Vagina (tissue), 2 donors: Measurements from ENCODE around the gene PTER.

Experiments
- POLR2A ChIP-seq, 2 donors: fragments of 450-650 bp; IDR thresholded peaks; one replicate each; pipeline ENCODE4 v1.6.1; 2017; ENCODE audit warnings: antibody characterized with exemption in 2 of 2, mild to moderate bottlenecking in 2 of 2, moderate library complexity in 2 of 2
- TF ChIP-seq, protein P1 (sequence below), 3 experiments: fragments of 450-650 bp in 2 of 3; fragments of 200-600 bp in 1 of 3; sonication (generic) in 1 of 3; IDR thresholded peaks; one replicate each; pipeline ENCODE4 v1.5.1; 2017 to 2019; ENCODE audit warnings: antibody characterized with exemption in 3 of 3, mild to moderate bottlenecking in 2 of 3, moderate library complexity in 2 of 3

DNA sequence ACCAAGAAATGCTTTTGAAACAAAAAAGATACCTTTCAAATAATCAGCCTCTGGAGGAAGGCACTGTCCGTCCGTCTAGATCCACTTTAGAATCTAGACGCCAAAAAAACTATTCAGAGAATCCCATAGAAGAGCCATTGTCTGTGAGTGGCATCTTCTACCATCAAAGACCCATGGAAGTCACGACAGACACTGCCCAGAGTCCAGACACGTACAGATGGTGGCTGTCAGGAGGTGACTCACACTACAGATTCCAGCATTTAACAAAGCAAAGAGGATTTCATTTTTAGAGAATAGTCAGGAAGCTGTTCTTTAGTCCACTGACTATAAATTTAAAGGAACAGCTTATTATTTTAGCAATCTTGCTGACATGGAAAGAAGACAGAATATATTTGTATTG is 73.2 kb downstream of the PTER start:
- TF ChIP-seq, protein P1, sequence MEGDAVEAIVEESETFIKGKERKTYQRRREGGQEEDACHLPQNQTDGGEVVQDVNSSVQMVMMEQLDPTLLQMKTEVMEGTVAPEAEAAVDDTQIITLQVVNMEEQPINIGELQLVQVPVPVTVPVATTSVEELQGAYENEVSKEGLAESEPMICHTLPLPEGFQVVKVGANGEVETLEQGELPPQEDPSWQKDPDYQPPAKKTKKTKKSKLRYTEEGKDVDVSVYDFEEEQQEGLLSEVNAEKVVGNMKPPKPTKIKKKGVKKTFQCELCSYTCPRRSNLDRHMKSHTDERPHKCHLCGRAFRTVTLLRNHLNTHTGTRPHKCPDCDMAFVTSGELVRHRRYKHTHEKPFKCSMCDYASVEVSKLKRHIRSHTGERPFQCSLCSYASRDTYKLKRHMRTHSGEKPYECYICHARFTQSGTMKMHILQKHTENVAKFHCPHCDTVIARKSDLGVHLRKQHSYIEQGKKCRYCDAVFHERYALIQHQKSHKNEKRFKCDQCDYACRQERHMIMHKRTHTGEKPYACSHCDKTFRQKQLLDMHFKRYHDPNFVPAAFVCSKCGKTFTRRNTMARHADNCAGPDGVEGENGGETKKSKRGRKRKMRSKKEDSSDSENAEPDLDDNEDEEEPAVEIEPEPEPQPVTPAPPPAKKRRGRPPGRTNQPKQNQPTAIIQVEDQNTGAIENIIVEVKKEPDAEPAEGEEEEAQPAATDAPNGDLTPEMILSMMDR (IDR thresholded peaks at IDR 0.05), result no peak
- TF ChIP-seq POLR2A (IDR thresholded peaks at IDR 0.05), result no peak
